ENCODE results near the gene ST6GALNAC2.

DNA sequence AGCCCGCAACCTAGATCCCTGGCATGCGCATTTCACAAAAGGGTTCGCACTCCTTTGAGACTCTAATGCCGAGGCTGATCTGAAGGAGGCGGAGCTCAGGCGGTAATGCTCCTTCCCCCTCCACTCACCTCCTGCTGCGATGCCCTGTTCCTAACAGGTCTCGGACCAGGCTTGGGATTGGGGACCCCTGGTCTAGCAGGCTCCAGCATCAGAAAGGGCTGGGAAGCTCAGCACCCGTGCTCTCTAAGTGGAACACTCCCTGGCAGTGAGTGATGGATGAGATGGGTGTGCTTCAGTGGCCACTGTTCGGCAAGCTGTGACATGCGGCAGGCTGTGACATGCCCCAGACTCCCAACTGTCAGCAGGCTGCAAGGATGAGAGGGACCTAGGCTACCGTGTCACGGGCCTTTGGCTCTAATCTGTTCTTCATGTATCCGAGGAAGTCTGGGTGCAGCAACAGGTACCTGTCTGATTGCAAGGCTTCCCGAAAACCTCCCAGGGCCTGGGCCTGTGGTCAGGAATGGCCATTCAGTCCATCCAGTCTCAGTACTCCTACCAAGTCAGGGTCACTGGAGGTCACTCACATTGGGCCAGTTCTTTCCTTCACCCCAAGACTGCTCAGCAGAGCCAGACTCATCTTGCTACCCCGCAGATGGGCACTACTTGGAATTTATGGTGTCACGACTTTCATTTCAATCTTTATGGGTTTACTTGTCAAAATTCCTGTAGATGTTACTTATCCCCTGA lies 1.3 kb upstream of the ST6GALNAC2 start:
- TF ChIP-seq, protein P1, sequence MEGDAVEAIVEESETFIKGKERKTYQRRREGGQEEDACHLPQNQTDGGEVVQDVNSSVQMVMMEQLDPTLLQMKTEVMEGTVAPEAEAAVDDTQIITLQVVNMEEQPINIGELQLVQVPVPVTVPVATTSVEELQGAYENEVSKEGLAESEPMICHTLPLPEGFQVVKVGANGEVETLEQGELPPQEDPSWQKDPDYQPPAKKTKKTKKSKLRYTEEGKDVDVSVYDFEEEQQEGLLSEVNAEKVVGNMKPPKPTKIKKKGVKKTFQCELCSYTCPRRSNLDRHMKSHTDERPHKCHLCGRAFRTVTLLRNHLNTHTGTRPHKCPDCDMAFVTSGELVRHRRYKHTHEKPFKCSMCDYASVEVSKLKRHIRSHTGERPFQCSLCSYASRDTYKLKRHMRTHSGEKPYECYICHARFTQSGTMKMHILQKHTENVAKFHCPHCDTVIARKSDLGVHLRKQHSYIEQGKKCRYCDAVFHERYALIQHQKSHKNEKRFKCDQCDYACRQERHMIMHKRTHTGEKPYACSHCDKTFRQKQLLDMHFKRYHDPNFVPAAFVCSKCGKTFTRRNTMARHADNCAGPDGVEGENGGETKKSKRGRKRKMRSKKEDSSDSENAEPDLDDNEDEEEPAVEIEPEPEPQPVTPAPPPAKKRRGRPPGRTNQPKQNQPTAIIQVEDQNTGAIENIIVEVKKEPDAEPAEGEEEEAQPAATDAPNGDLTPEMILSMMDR (IDR thresholded peaks at IDR 0.05) = no peak
- TF ChIP-seq POLR2A (IDR thresholded peaks at IDR 0.05) = no peak
